HG03521 (cell line): Measurements from ENCODE around the gene SRPK1.

ENCODE experiments used
- ATAC-seq: cut with Tn5 transposase; IDR thresholded peaks from one replicate; pipeline ENCODE4 v1.9.1; 2021; ENCODE audit warnings: mild to moderate bottlenecking, moderate library complexity; ENCODE audit not compliant: unreplicated experiment

The SRPK1 gene

GRCh38 chr6:35786810-35787209, 134.1 kb downstream of the SRPK1 start:
- ATAC-seq: no peak

GRCh38 chr6:35786272-35786671, 134.6 kb downstream of the SRPK1 start:
- no peak for ATAC-seq

GRCh38 chr6:35784200-35784599, 136.7 kb downstream of the SRPK1 start:
- no peak for ATAC-seq
